NCI-H446 (cell line): Measurements from ENCODE around the gene NARS2.
A peak's percentile ranks its signal among the peaks of the same experiment; 100 is the strongest.

Experiments
- DNase-seq, 2 experiments: peaks; one replicate each; lab custom pipeline; 2025; lab: John Stamatoyannopoulos, UW

The NARS2 gene

GRCh38 chr11:78432956-78433355 is 141.7 kb downstream of the NARS2 start:
- no peak for DNase-seq

- DNase-seq, result peak in 1 of 2 experiments; percentile 20
Observed at GRCh38 chr11:78432058-78432515, 142.6 kb downstream of the NARS2 start.

- DNase-seq, result no peak
Observed at GRCh38 chr11:78429660-78430059, 145.0 kb downstream of the NARS2 start.

- no peak for DNase-seq
Observed at GRCh38 chr11:78429209-78429608, 145.5 kb downstream of the NARS2 start.

- no peak for DNase-seq
Observed at GRCh38 chr11:78428773-78429172, 145.9 kb downstream of the NARS2 start.

GRCh38 chr11:78428266-78428636 is 146.4 kb downstream of the NARS2 start:
- DNase-seq, result no peak

GRCh38 chr11:78427615-78428265 is 146.9 kb downstream of the NARS2 start:
- DNase-seq, result no peak

GRCh38 chr11:78426845-78427244 is 147.8 kb downstream of the NARS2 start:
- no peak for DNase-seq

- no peak for DNase-seq
Observed at GRCh38 chr11:78425399-78426070, 149.1 kb downstream of the NARS2 start.

- no peak for DNase-seq
Observed at GRCh38 chr11:78424334-78425270, 150.1 kb downstream of the NARS2 start.

GRCh38 chr11:78423241-78423640 is 151.4 kb downstream of the NARS2 start:
- no peak for DNase-seq

GRCh38 chr11:78420796-78421209 is 153.9 kb downstream of the NARS2 start:
- no peak for DNase-seq

- peak; percentile 31 to 73 for DNase-seq
Observed at GRCh38 chr11:78420255-78420764, 154.4 kb downstream of the NARS2 start.

- peak; percentile 33 to 49 for DNase-seq
Observed at GRCh38 chr11:78419327-78419726, 155.3 kb downstream of the NARS2 start.

GRCh38 chr11:78418584-78419211 is 156.0 kb downstream of the NARS2 start:
- no peak for DNase-seq

- DNase-seq, result peak; percentile 36 to 89
Observed at GRCh38 chr11:78417888-78418583, 156.6 kb downstream of the NARS2 start.

GRCh38 chr11:78417175-78417887 is 157.3 kb downstream of the NARS2 start, which contains the start of gene GAB2:
TSS of gene GAB2 (minus strand) at chr11:78417820. CDS start at chr11:78417720, 100 bp downstream.
- no peak for DNase-seq

GRCh38 chr11:78416285-78417174 is 158.1 kb downstream of the NARS2 start:
- DNase-seq, result peak; percentile 34 to 66

GRCh38 chr11:78415338-78415737 is 159.3 kb downstream of the NARS2 start:
- DNase-seq, result no peak
